NCI-H524 treated with DMSO at 0.1 percent for 48 hours (cell line): ENCODE data around the gene TAS2R46.
"Not testable (repeated sequence)": the region's sequence is repeated elsewhere in the genome, so short reads cannot be mapped to it uniquely, and the experiment has no call there.

Experiments used
- DNase-seq: peaks from one replicate; lab custom pipeline; 2025; lab: John Stamatoyannopoulos, UW

Gene TAS2R46

GRCh38 chr12:11062194-11062593 is at the start of gene TAS2R46:
TAS2R46 (minus strand) TSS chr12:11062294; CDS start chr12:11062294, 0 bp downstream.
- not testable (repeated sequence) for DNase-seq

DNA sequence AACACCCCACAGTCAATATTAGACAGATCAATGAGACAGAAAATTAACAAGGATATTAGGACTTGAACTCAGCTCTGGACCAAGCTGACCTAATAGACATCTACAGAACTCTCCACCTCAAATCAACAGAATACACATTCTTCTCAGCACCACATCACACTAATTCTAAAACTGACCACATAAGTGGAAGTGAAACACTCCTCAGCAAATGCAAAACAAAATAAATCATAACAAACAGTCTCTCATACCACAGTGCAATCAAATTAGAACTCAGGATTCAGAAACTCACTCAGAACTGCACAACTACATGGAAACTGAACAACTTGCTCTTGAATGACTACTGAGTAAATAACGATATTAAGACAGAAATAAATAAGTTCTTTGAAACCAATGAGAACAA is 49.1 kb upstream of the TAS2R46 start:
- DNase-seq, result not testable (repeated sequence)

DNA sequence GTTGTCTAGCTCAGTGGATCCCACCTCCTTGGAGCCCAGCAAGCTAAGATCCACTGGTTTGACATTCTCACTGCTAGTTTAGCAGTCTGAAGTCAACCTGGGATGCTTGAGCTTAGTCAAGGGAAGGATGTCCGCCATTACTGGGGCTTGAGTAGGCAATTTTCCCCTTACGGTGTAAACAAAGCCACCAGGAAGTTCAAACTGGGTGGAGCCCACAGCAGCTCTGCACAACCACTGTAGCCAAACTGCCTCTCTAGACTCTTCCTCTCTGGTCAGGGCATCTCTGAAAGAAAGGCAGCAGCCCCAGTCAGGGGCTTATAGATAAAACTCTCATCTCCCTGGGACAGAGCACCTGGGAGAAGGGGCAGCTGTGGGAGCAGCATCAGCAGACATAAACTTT is 46.8 kb upstream of the TAS2R46 start:
- DNase-seq, result no peak

GRCh38 chr12:11107719-11108118 is 45.6 kb upstream of the TAS2R46 start:
- no peak for DNase-seq

DNA sequence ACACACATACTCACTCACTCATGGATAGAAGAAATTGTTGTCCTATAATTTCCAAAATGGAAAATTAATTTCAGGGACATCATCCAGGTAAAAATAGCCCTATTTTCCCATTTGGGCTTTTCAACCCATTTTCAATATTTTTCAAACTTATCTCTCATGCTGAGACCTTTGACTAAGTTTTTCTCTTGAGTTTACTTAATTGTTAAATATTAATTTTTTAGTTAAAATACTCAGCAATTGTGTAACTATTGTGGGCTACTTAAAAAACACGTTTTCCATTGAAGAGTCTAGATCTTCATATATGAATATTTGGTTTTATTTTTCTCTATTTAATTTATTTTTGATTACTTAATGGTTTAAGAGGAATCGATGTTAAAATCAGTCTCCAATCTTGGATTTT is 44.2 kb upstream of the TAS2R46 start:
- DNase-seq, result no peak

DNA sequence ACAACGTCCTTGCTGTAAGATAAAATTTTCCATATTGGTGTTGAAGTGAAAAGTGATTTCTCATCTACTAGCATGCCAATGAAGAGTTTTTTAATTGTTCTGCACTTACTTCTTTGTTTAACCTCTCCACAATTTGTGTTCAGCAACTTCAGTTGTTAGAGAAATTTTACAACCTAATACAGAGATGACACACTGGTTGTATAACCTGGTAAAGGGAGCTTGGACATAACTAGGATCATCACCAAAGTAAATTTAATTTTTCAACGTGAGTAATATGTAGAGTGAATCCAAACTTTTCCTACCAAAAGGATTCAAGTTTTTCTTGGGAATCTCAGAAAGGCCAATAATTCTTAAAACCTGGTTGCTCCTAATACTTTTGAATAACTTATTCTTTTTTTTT is 43.5 kb upstream of the TAS2R46 start:
- DNase-seq, result no peak

GRCh38 chr12:11094910-11095309 is 32.8 kb upstream of the TAS2R46 start:
- DNase-seq, result not testable (repeated sequence)

GRCh38 chr12:11092128-11092527 is 30.0 kb upstream of the TAS2R46 start, which contains the start of gene TAS2R43:
TAS2R43 (minus strand) TSS chr12:11092313; CDS start chr12:11092229, 84 bp downstream.
- no peak for DNase-seq

GRCh38 chr12:11089246-11089645 is 27.2 kb upstream of the TAS2R46 start:
- DNase-seq, result no peak

DNA sequence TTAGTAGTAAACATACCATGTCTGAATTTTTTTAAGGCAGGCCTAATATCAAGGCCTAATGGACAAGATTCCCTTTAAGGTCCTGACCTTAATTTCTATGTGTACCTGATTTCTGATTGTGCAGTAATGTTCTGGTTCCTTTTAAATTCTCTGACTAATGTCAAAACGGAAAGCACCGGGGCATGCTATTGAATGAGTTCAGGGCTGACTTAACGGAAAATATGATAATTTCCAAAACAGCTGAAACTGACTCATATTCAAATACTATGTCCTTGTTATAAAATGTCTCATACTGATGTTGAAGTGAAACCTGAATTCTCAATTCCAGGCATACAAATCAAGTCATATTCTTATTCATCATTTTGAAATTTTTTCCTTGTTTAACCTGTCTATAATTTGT is 23.3 kb upstream of the TAS2R46 start:
- DNase-seq, result no peak

DNA sequence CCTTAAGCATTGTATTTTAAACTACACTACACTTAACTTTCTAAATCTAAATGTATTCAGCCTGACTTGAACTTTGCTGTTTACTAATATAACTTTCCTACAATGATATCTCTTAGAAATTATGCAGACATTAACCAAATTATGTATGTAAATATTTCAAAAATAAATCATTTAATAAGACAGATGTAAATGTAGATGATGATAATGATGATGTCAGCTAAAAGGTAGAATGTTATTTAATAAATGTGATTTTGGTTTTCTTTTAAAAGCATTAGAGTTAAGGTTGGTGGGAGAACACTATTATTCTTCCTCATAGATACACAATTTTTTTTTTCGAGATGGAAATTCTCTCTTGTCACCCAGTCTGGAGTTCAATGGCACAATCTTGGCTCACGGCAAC is 19.9 kb upstream of the TAS2R46 start:
- no peak for DNase-seq

DNA sequence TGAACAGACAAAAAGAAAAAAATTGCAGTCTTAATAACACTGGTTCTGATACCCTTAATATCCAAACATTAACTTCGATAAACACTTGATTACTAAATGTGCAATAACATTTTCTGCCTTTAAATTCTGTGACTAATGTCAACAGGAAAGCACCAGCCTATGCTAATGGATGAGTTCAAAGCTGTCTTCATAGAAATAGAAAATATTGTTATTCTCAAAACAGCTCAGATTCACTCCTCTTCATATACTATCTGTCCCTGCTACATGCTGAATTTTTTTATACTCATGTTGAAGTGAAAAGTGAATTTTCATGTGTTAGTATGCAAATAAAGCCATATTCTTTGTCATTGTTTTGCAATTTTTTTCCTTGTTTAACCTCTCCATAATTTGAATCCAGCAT is 16.2 kb upstream of the TAS2R46 start:
- DNase-seq, result no peak

DNA sequence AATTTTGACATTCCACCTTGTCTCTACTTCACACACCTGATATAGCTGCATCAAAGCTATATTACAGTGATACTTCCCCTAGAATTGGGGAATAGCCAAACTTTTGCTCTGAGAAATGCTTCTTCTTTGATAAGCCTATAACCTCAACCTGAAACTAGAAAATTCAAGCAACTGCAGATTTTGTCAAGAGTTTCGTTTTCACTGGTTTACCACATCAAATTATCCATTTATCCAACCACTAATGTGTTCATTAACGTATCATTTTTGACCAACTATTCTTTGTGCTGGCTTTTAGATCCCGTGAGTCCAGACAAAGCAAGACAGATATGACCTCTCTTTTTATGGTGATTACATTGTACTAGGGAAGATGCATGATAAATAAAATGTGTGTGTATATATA is 13.5 kb upstream of the TAS2R46 start:
- no peak for DNase-seq

- DNase-seq, result no peak
Observed at GRCh38 chr12:11071414-11071813, 9.3 kb upstream of the TAS2R46 start.

DNA sequence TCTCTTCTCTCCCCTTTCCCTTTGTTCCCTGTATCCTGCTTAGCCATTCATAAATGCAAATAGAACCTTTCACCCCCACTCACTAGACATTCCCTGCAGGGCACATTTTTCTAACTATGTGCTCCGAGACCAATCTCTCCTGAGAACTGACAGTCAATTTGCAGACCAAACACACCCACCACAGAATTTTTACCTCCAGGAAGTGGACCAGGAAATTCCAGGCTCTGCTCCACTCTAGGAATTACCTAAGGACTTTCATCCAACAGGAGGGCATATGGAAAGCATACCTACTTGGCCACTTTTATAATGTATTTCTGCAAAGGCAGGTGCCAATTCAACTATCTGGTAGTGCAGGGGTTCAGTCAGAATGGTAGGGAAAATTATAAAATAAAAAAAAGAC is 8.9 kb upstream of the TAS2R46 start:
- DNase-seq, result no peak

DNA sequence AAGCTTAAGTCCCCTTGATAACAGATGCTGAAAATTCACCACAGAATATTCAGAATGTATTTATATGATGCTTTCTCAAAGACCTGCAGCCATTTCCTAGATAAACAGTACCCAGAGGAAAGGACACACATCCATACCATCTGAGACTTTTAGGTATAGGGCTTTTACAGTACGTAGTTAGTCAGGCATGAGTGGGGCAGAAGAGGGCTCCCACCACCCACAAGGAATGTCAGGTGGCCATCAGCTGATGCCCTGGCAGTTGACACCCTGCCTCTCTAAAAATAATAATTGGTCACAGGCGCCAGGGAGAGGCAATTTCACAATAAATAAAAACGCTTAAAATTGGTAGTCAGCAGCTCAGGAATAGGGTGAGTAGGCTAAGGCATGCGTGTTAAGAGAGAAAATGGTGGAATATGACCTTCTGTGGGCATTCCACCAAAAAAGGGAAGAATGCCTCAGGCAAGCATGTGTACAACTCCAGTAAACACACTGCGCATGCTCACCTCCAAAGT is 7.8 kb upstream of the TAS2R46 start:
- no peak for DNase-seq

GRCh38 chr12:11067514-11067913 is 5.4 kb upstream of the TAS2R46 start:
- no peak for DNase-seq

GRCh38 chr12:11059784-11060183 is 2.3 kb downstream of the TAS2R46 start:
- no peak for DNase-seq

DNA sequence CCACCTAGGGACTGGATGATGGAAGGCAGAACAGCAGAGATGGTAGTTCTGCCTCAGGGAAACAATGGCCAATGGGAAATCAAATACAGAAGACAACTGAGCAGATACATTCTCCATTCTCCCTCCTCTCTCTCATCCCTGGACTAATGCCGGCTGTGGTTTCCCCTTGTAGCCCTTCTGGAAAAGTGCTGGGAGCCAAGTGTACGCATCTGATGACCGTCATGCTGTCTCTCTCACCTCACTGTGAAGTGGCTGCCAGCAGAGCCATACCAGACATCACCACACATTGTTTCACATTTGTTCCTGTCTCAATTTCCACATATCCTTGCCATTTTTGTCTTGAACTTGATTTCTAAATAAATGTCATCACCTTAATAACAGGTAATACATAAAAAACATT is 3.1 kb downstream of the TAS2R46 start:
- no peak for DNase-seq

- no peak for DNase-seq
Observed at GRCh38 chr12:11055306-11055705, 6.8 kb downstream of the TAS2R46 start.

DNA sequence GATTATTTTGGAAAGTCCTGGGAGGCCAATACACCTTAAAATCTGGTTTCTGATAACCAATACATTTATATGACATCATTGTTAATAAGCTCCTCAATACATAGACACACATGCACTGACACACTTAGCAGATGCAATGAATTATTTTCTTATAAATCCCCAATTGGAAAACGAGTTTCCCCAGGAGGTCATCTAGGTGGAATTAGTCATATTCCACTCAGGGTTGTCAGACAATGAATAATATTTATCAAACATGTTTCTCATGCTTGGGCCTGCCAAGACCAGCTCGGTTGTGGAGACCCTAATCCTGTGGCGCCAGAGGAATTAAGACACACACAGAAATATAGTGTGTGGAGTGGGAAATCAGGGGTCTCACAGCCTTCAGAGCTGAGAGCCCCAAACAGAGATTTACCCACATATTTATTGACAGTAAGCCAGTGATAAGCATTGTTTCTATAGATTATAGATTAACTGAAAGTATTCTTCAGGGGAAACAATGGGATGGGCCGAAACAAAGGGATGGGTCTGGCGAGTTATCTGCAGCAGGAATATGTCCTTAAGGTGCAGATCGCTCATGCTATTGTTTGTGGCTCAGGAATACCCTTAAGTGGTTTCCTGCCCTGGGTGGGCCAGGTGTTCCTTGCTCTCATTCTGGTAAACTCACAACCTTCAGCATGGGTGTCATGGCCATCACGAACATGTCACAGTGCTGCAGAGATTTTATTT is 12.1 kb downstream of the TAS2R46 start:
- DNase-seq, result not testable (repeated sequence)

GRCh38 chr12:11041366-11041765 is 20.7 kb downstream of the TAS2R46 start:
- not testable (repeated sequence) for DNase-seq

GRCh38 chr12:11040162-11040561 is 21.9 kb downstream of the TAS2R46 start:
- no peak for DNase-seq

- no peak for DNase-seq
Observed at GRCh38 chr12:11039171-11039570, 22.9 kb downstream of the TAS2R46 start.
